Adipocyte (in vitro differentiated cells): ENCODE results near the gene TLE1.

Source experiments
- DNase-seq: peaks from one replicate; pipeline ENCODE4 v3.0.0-alpha.2; 2015; ENCODE audit warnings: low read depth
- H3K27me3 ChIP-seq: replicated peaks from 2 replicates; pipeline ENCODE4 v1.7.0; 2013; ENCODE audit warnings: mild to moderate bottlenecking, low read length, moderate library complexity; ENCODE audit not compliant: control insufficient read depth, insufficient read depth
- H3K36me3 ChIP-seq: 2 replicates; pipeline ENCODE4 v1.7.0; 2013; ENCODE audit warnings: low read length, mild to moderate bottlenecking, moderate library complexity; ENCODE audit not compliant: control insufficient read depth, insufficient read depth, severe bottlenecking
- H3K4me1 ChIP-seq: 2 replicates; pipeline ENCODE4 v1.7.0; 2013; ENCODE audit warnings: mild to moderate bottlenecking, low read length, moderate library complexity; ENCODE audit not compliant: control insufficient read depth, insufficient read depth
- H3K4me3 ChIP-seq: 2 replicates; pipeline ENCODE4 v1.7.0; 2013; ENCODE audit warnings: mild to moderate bottlenecking, low read length, moderate library complexity
- H3K9ac ChIP-seq: 2 replicates; pipeline ENCODE4 v1.7.0; 2013; ENCODE audit warnings: mild to moderate bottlenecking, low read length, moderate library complexity
- H3K9me3 ChIP-seq: 2 replicates; pipeline ENCODE4 v1.7.0; 2013; ENCODE audit warnings: mild to moderate bottlenecking, low read length, moderate library complexity; ENCODE audit not compliant: control insufficient read depth

TLE1 gene

GRCh38 chr9:81632599-81632998, 56.7 kb downstream of the TLE1 start:
- DNase-seq, result peak; percentile 76
- Histone ChIP-seq H3K4me3 (no peak overlapping the region), H3K4me1 (peaks cover 39% of the 10 kb centered on the region), H3K9ac (no peak overlapping the region), H3K9me3 (no peaks in the 10 kb centered on the region), H3K36me3 (peaks cover 58% of the 10 kb centered on the region), H3K27me3 (no peaks in the 10 kb centered on the region)

- no peak overlapping the region for H3K9ac ChIP-seq
- H3K36me3 ChIP-seq, result peaks cover 58% of the 10 kb centered on the region
- H3K4me1 ChIP-seq, result peaks cover 41% of the 10 kb centered on the region
- no peak overlapping the region for H3K4me3 ChIP-seq
- DNase-seq, result no peak
- H3K9me3 ChIP-seq, result no peaks in the 10 kb centered on the region
- H3K27me3 ChIP-seq, result no peaks in the 10 kb centered on the region
These were observed 58.1 kb downstream of the TLE1 start for GRCh38 chr9:81631218-81631745.

- peaks cover 22% of the 10 kb centered on the region for H3K4me1 ChIP-seq
- no peak overlapping the region for H3K9ac ChIP-seq
- DNase-seq, result no peak
- no peak overlapping the region for H3K4me3 ChIP-seq
- H3K9me3 ChIP-seq, result no peaks in the 10 kb centered on the region
- no peaks in the 10 kb centered on the region for H3K27me3 ChIP-seq
- peaks cover 64% of the 10 kb centered on the region for H3K36me3 ChIP-seq
These were observed 59.9 kb downstream of the TLE1 start for GRCh38 chr9:81629440-81629839.

- Histone ChIP-seq H3K4me3 (no peak overlapping the region), H3K9ac (no peak overlapping the region), H3K27me3 (no peaks in the 10 kb centered on the region), H3K36me3 (peaks cover 60% of the 10 kb centered on the region), H3K9me3 (no peaks in the 10 kb centered on the region), H3K4me1 (peaks cover 21% of the 10 kb centered on the region)
- no peak for DNase-seq
These were observed 60.5 kb downstream of the TLE1 start for GRCh38 chr9:81628897-81629296.

GRCh38 chr9:81627481-81627880, 61.9 kb downstream of the TLE1 start:
- Histone ChIP-seq H3K9me3 (no peaks in the 10 kb centered on the region), H3K4me3 (no peak overlapping the region), H3K9ac (no peak overlapping the region), H3K27me3 (no peaks in the 10 kb centered on the region), H3K36me3 (peaks cover 57% of the 10 kb centered on the region), H3K4me1 (peaks cover 15% of the 10 kb centered on the region)
- no peak for DNase-seq

GRCh38 chr9:81626511-81626910, 62.8 kb downstream of the TLE1 start:
- Histone ChIP-seq H3K36me3 (peaks cover 57% of the 10 kb centered on the region), H3K27me3 (no peaks in the 10 kb centered on the region), H3K4me1 (peaks cover 14% of the 10 kb centered on the region), H3K9me3 (no peaks in the 10 kb centered on the region), H3K4me3 (no peak overlapping the region), H3K9ac (no peak overlapping the region)
- no peak for DNase-seq

- no peaks in the 10 kb centered on the region for H3K9me3 ChIP-seq
- no peaks in the 10 kb centered on the region for H3K27me3 ChIP-seq
- H3K36me3 ChIP-seq, result peaks cover 57% of the 10 kb centered on the region
- H3K9ac ChIP-seq, result no peak overlapping the region
- H3K4me1 ChIP-seq, result peaks cover 10% of the 10 kb centered on the region
- no peak overlapping the region for H3K4me3 ChIP-seq
- DNase-seq, result no peak
These were observed 63.4 kb downstream of the TLE1 start for GRCh38 chr9:81625969-81626368.

GRCh38 chr9:81623778-81624177, 65.6 kb downstream of the TLE1 start:
- peaks cover 64% of the 10 kb centered on the region for H3K36me3 ChIP-seq
- H3K9ac ChIP-seq, result no peak overlapping the region
- H3K4me1 ChIP-seq, result peaks cover 4% of the 10 kb centered on the region

GRCh38 chr9:81622471-81623255, 66.7 kb downstream of the TLE1 start:
- H3K4me1 ChIP-seq, result peaks cover 4% of the 10 kb centered on the region
- no peaks in the 10 kb centered on the region for H3K9me3 ChIP-seq
- no peak overlapping the region for H3K9ac ChIP-seq
- H3K4me3 ChIP-seq, result no peak overlapping the region
- DNase-seq, result no peak
- no peaks in the 10 kb centered on the region for H3K27me3 ChIP-seq
- H3K36me3 ChIP-seq, result peaks cover 65% of the 10 kb centered on the region

More at GRCh38 chr9:81623778-81624177, 65.6 kb downstream of the TLE1 start:
- no peak for DNase-seq
- no peak overlapping the region for H3K4me3 ChIP-seq
- H3K27me3 ChIP-seq, result no peaks in the 10 kb centered on the region
- H3K9me3 ChIP-seq, result no peaks in the 10 kb centered on the region

- Histone ChIP-seq H3K9me3 (no peaks in the 10 kb centered on the region), H3K27me3 (no peaks in the 10 kb centered on the region), H3K4me3 (no peak overlapping the region), H3K4me1 (no peaks in the 10 kb centered on the region), H3K9ac (no peak overlapping the region), H3K36me3 (peaks cover 60% of the 10 kb centered on the region)
- no peak for DNase-seq
These were observed 67.5 kb downstream of the TLE1 start for GRCh38 chr9:81621785-81622259.

- H3K36me3 ChIP-seq, result peaks cover 67% of the 10 kb centered on the region
- no peaks in the 10 kb centered on the region for H3K27me3 ChIP-seq
- no peak overlapping the region for H3K4me3 ChIP-seq
- no peaks in the 10 kb centered on the region for H3K9me3 ChIP-seq
- no peak for DNase-seq
- no peaks in the 10 kb centered on the region for H3K4me1 ChIP-seq
- H3K9ac ChIP-seq, result no peak overlapping the region
These were observed 68.2 kb downstream of the TLE1 start for GRCh38 chr9:81621118-81621517.
